Activated B cell treated with CpG ODN at 0.5 μM for 24 hours (primary cell): ENCODE results near the gene AUTS2. TPM values are rescaled to one million over a fixed set of nuclear protein-coding genes. Genes with fewer than 3 reads are reported as not detected.

Experiments
- ATAC-seq: fragments of 200-7000 bp; cut with Tn5 transposase; one replicate; pipeline ENCODE4 v1.10.0; 2021; ENCODE audit warnings: low read depth, mild to moderate bottlenecking, moderate library complexity
- CTCF ChIA-PET: fragments of 350-600 bp; sonication (Branson Sonifier 250); formaldehyde crosslinking; loops from one replicate; lab custom pipeline; 2021; ENCODE audit warnings: antibody characterized with exemption; lab: Charles Lee
- POLR2A ChIA-PET: fragments of 350-600 bp; sonication (Branson Sonifier 250); formaldehyde crosslinking; loops from one replicate; lab custom pipeline; 2021; ENCODE audit warnings: antibody characterized with exemption; lab: Charles Lee
- DNase-seq: peaks from one replicate; pipeline ENCODE4 v3.0.0; 2022
- H3K27ac Mint-ChIP-seq: one replicate; pipeline ENCODE4 v1.8.0; 2020; ENCODE audit warnings: mixed read lengths
- H3K27me3 Mint-ChIP-seq: one replicate; pipeline ENCODE4 v1.8.0; 2021; ENCODE audit warnings: mixed read lengths
- H3K36me3 Mint-ChIP-seq: one replicate; pipeline ENCODE4 v1.8.0; 2021; ENCODE audit warnings: low read depth, mixed read lengths
- H3K4me1 Mint-ChIP-seq: one replicate; pipeline ENCODE4 v1.8.0; 2021; ENCODE audit warnings: mixed read lengths
- H3K4me3 Mint-ChIP-seq: one replicate; pipeline ENCODE4 v1.8.0; 2020; ENCODE audit warnings: mild to moderate bottlenecking, mixed read lengths
- H3K9me3 Mint-ChIP-seq: one replicate; pipeline ENCODE4 v1.8.0; 2020; ENCODE audit warnings: mixed read lengths
- intact Hi-C: fragments of 100-400 bp; cut with micrococcal nuclease; formaldehyde crosslinking; loops from one replicate; pipeline ENCODE4 v1.15.1; 2024
- total RNA-seq: library from RNA; stranded (reverse); gene quantifications from 2 replicates; pipeline ENCODE4 v1.2.3, GENCODE V29; 2022
- TF ChIP-seq, protein P1 (sequence below): fragments of 200-600 bp; IDR thresholded peaks from one replicate; pipeline ENCODE4 v1.8.0; 2022; ENCODE audit warnings: antibody characterized with exemption, mild to moderate bottlenecking

AUTS2 gene
- total RNA-seq: 13.0 and 15.9 TPM in 2 replicates

DNA sequence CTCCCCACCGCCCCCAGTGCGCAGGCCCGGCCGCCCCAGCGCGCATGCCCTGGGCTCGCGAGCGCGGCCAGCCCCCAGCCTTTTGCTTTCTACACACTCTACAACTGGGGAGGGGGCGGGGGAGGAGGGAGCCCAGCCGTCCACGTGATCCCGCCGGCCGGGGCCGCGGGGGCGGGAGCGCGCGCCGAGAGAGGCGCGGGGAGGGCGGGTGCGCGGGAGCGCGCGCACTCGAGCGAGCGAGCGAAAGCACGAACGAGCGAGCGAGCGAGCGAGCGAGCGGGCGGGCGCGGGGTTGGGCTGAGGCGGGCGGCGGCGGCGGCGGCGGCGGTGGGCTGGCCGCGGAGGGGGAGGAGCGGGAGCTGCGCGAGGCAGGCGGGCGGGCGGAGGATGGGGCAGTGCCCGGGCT is at the start of gene AUTS2:
Gene AUTS2 (plus strand): TSS at position 395 of the 406 bp plus-strand sequence. CDS start 1,179 bp downstream, outside the sequence.
- ChIA-PET POLR2A (interaction anchor here (1.0 to 1.4 kb wide), 4 partner anchors 67 to 407 kb away, joined by 4 to 5 read pairs (median 4); no protein-coding TSS in a partner anchor), CTCF (no interaction called here)
- intact Hi-C loops: loop anchor here (1.0 to 10.0 kb wide), 7 partner anchors 67 to 1097 kb away; no protein-coding TSS in a partner anchor
- TF ChIP-seq, protein P1, sequence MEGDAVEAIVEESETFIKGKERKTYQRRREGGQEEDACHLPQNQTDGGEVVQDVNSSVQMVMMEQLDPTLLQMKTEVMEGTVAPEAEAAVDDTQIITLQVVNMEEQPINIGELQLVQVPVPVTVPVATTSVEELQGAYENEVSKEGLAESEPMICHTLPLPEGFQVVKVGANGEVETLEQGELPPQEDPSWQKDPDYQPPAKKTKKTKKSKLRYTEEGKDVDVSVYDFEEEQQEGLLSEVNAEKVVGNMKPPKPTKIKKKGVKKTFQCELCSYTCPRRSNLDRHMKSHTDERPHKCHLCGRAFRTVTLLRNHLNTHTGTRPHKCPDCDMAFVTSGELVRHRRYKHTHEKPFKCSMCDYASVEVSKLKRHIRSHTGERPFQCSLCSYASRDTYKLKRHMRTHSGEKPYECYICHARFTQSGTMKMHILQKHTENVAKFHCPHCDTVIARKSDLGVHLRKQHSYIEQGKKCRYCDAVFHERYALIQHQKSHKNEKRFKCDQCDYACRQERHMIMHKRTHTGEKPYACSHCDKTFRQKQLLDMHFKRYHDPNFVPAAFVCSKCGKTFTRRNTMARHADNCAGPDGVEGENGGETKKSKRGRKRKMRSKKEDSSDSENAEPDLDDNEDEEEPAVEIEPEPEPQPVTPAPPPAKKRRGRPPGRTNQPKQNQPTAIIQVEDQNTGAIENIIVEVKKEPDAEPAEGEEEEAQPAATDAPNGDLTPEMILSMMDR: no peak
- peak; percentile 75 for ATAC-seq
- peak within 1 kb of the TSS; percentile 93 for H3K4me3 Mint-ChIP-seq
- H3K4me1 Mint-ChIP-seq: peaks cover 16% of the 10 kb centered on the region
- peak; percentile 78 for DNase-seq
- H3K27me3 Mint-ChIP-seq: no peaks in the 10 kb centered on the region
- peak within 1 kb of the TSS; percentile 83 for H3K27ac Mint-ChIP-seq
- H3K36me3 Mint-ChIP-seq: peaks cover 4% of the 10 kb centered on the region
- no peaks in the 10 kb centered on the region for H3K9me3 Mint-ChIP-seq

DNA sequence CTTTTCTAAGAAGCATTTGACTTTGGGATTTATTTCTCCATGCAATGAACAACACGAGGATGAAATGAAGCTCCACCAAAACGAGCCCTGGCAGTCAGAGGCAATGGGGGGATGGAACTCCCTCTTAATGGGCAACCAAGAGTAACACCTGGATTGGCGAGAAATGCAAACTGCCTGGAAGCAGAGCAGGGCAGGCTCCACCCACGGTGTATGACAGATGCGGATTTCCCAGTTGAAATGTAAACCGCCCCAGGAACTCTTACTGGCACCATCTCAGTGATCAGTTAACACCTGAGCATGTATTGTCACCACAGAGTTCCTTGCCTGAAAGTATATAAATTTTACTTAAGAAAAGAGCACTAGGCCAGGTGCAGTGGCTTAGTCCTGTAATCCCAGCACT is 47.3 kb upstream of the AUTS2 start:
- no peaks in the 10 kb centered on the region for H3K9me3 Mint-ChIP-seq
- no peaks in the 10 kb centered on the region for H3K4me1 Mint-ChIP-seq
- ChIA-PET CTCF (no interaction called here), POLR2A (no interaction called here)
- H3K4me3 Mint-ChIP-seq: no peak overlapping the region
- H3K27me3 Mint-ChIP-seq: no peaks in the 10 kb centered on the region
- ATAC-seq: no peak
- TF ChIP-seq, protein P1: no peak
- intact Hi-C loops: no loop called here
- no peaks in the 10 kb centered on the region for H3K36me3 Mint-ChIP-seq
- DNase-seq: no peak
- H3K27ac Mint-ChIP-seq: no peak overlapping the region

DNA sequence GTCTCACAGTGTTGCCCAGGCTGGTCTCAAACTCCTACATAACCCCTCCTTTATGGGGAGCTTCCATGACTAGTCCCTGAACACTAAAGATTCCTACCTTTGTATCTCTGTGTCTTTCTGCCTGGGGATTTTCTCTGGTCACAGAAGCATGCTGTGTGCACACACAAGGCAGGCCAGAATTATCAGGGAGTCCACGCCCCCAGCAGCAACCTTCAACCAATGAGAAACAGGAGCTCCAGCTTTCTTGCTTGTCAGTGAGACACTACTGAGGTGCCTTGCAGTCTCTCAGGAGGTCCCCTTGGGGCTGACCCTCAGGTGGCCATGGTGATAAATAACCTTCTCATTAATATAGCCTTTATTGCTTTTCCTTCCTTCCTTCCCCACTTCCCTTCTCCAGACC is 45.1 kb upstream of the AUTS2 start:
- intact Hi-C loops: no loop called here
- CTCF ChIA-PET: no interaction called here
- no peak for DNase-seq
- no peak overlapping the region for H3K27ac Mint-ChIP-seq
- H3K4me3 Mint-ChIP-seq: no peak overlapping the region
- POLR2A ChIA-PET: no interaction called here
- H3K36me3 Mint-ChIP-seq: no peaks in the 10 kb centered on the region
- no peaks in the 10 kb centered on the region for H3K4me1 Mint-ChIP-seq
- TF ChIP-seq, protein P1: no peak
- ATAC-seq: no peak
- no peaks in the 10 kb centered on the region for H3K27me3 Mint-ChIP-seq
- H3K9me3 Mint-ChIP-seq: no peaks in the 10 kb centered on the region

DNA sequence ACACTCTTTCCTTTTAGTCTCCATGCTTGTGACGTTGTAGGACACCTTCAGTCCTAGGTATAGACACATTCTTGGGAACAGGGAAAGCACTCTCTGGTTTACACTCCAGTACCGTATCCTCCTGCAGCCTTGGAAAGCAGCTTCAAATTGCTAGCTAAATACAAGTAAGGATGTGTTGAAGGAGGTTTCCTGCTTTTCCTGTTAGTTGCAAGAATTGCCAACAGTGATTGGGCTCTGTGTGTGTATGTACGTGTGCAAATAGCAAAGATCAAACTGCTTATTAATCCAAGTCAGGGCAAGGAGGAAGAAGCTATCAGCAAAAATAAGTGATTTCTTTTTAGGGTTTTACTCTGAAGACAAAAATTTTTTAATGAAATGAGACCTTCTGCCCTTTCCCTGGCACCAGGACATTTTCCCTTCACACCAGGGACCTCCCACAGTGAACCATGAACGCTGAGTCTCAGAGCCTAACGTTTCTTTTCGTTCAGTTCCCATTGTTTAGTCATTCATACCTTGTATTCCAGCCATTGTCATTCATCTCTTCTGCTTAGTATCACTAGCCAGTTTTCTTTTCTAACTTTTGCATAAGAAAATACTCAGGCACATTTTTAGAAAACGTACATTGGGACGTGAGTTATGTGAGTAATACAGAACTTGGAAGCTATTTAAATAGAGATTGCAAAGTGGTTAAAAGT is 36.9 kb upstream of the AUTS2 start:
- H3K4me1 Mint-ChIP-seq: no peaks in the 10 kb centered on the region
- intact Hi-C loops: no loop called here

More for the DNA sequence above, 36.9 kb upstream of the AUTS2 start:
- no peak for DNase-seq
- Mint-ChIP-seq H3K4me3 (no peak overlapping the region), H3K9me3 (no peaks in the 10 kb centered on the region), H3K27me3 (peaks cover 2% of the 10 kb centered on the region), H3K36me3 (no peaks in the 10 kb centered on the region), H3K27ac (no peak overlapping the region)
- ATAC-seq: no peak
- TF ChIP-seq, protein P1: no peak
- POLR2A ChIA-PET: no interaction called here
- CTCF ChIA-PET: no interaction called here
